OCI-LY1 (cell line): ENCODE data around the gene FAM89A.
A peak's percentile ranks its signal among the peaks of the same experiment; 100 is the strongest.

ENCODE experiments used
- EZH2 ChIP-seq: fragments of 200-600 bp; sonication (generic), shearing (Covaris generic); IDR thresholded peaks from 2 replicates; pipeline ENCODE4 v1.8.0; 2017; ENCODE audit warnings: borderline replicate concordance, mixed run types, mild to moderate bottlenecking, antibody characterized with exemption, low read length, moderate library complexity, mixed read lengths
- TF ChIP-seq, protein P1 (sequence below): fragments of 200-600 bp; sonication (generic), shearing (Covaris generic); IDR thresholded peaks from 2 replicates; pipeline ENCODE4 v1.5.1; 2017; ENCODE audit warnings: mild to moderate bottlenecking, antibody characterized with exemption, low read length, moderate library complexity, mixed read lengths

DNA sequence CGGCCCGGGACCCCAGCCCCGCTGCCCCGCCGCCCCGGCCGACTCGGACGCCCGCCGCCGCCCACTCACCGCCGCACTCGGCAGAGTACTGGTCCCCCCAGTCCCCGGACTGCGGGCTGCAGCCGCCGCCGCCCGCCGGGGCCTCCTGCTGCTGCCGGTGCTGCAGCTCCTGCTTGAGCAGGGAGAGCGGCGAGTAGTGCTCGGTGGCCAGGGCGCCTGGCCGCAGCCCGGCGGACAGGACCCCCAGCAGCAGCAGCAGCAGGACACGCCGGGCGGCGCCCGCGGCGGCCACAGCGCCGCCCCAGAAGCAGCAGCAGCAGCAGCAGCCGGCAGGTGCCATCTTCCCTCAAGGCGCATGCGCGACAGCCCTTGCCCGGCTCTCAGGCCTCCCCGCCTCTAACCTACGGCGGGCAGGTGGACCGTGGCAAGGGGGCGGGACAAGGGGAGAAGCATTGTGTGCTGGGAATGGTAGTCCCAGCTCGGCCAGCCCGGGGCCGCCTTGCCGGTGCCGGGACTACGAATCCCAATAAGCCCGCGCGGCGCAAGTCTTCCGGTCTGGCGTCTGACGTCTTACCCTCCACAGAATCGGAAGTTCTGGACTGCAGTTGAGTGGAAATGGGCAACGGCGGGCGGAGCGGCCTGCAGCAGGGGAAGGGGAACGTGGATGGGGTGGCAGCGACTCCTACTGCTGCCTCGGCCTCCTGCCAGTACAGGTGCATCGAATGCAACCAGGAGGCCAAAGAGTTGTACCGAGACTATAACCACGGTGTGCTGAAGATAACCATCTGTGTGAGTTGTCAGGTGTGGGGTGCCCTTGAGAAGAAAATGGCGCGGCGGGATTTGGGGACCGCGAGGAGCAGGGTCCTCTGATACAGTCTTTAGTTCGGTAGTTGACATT lies 61.3 kb downstream of the FAM89A start, which contains the start of the genes ARV1 and TTC13:
- TF ChIP-seq, protein P1, sequence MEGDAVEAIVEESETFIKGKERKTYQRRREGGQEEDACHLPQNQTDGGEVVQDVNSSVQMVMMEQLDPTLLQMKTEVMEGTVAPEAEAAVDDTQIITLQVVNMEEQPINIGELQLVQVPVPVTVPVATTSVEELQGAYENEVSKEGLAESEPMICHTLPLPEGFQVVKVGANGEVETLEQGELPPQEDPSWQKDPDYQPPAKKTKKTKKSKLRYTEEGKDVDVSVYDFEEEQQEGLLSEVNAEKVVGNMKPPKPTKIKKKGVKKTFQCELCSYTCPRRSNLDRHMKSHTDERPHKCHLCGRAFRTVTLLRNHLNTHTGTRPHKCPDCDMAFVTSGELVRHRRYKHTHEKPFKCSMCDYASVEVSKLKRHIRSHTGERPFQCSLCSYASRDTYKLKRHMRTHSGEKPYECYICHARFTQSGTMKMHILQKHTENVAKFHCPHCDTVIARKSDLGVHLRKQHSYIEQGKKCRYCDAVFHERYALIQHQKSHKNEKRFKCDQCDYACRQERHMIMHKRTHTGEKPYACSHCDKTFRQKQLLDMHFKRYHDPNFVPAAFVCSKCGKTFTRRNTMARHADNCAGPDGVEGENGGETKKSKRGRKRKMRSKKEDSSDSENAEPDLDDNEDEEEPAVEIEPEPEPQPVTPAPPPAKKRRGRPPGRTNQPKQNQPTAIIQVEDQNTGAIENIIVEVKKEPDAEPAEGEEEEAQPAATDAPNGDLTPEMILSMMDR, result peak; percentile 56
- TF ChIP-seq EZH2, result no peak
